Fibroblast of peridontal ligament (primary cell): ENCODE measurements around the gene NCAPD3.

ENCODE experiments used
- DNase-seq: peaks from one replicate; pipeline ENCODE4 v3.0.0-alpha.2; 2010; ENCODE audit errors: extremely low read depth

Gene NCAPD3

DNA sequence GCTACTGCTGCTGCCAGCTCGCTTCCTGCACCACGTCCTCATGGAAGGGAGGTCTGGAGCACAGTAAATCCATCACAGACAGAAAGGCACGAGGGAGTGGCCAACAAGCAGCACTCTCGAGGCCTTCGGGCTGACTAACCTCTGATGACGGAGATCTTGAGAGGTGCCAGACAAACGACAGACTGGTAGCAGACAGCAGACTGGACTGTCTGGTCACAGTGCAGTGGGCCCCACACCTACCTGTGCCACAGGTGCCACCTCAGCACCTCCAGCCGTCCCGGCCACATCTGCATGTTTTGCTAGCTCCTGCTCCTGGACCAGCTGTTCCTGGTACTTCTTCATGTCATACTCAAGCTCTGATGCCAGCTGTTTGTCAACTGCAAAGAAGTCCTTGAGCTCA, 64.1 kb downstream of the NCAPD3 start:
- no peak for DNase-seq

DNA sequence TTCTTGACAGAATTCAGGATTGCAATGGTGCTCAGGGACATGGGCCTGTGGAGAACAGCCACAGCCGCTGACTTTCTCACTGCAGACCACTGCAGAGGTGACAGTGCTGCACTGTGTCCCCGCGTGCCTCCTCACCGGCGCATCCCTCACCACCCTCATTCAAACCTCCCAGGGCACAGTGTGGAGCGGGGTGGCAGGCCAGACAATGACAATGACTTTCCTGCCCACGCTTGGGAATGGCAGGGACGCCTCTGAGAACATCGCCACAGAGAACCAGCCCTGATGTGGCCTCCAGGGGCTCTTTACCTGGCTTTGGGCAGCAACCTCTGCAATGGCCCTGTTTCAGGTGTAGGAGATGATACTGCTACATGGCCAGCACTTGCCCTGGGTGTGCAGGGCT, 65.7 kb downstream of the NCAPD3 start:
- no peak for DNase-seq

DNA sequence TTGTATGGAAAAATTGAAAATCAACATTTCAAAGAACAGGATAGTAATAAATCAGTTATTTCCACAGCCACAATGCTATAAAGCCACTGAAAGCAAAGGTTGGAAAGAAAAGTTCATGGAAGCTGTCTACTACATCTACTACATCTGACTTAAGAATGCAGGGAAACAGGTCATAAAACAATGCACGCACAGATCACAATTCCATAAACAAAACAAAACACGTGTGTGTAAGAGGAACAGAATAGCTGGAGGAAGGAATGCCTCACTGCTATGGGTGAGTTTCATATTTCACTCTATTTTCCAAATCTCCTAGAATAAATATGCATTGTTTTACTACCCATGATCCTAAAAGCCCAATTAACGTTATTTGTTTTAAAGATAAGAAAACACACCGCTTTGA, 66.3 kb downstream of the NCAPD3 start:
- DNase-seq, result peak; percentile 20

DNA sequence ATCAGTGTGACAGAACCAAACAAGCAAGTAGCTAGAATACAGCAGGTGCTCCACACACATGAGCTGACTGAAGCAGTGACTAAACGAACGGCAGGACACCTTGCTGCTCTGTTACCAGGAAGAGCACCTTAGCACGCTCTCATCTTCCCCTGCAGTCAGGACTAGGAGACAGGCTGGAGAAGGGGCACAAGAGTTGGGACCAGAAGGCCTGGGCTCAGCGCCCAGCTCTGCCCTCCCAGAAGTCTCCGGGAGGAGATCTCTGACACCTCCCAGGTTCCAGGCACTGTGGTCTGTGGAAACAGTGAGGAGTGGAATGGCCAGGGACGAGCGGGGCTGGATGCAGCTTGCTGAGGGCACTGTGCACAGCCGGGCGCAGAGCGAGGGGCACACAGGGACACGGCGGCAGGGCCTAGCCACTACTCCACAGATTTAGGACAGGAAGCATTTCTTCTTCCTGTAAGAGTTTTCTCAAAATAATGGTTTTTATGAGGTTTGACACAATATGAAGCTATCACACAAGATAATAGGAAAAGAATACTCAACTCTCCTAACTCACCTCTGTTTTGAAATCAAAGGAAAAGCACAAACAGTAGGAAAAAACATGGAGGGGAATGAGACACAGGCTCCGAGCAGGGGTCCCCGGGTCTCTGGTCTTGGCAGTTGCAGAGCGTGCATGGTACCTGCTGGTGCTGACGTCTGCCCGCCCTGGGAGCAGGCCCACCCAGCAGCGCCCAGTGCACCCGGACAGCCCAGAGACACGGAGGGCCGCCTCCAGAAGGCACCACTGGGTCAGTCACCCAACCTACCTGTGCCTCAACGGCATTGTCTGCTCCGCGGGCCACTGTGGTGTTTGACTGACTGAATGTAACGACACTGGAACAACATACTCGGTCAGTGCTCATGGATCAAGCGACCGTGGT, 67.6 kb downstream of the NCAPD3 start:
- no peak for DNase-seq

DNA sequence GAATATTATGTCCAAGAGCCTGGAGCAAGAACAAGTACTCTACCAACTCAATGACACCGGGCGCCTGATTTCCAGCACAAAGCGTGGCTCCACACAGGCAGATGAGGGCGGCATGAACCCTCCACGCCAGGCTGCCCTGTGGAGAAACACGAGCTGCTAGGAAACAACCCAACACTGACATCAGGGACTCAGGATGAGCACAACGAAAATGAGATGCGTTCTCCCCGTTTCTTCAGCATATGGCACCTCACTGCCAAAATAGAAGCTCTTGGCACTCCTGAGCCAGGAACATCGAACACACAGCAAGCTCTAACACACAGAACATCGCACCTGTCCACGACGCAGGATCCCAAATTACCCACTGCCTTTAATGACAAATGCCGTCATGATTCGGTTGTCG, 68.3 kb downstream of the NCAPD3 start:
- DNase-seq, result no peak

DNA sequence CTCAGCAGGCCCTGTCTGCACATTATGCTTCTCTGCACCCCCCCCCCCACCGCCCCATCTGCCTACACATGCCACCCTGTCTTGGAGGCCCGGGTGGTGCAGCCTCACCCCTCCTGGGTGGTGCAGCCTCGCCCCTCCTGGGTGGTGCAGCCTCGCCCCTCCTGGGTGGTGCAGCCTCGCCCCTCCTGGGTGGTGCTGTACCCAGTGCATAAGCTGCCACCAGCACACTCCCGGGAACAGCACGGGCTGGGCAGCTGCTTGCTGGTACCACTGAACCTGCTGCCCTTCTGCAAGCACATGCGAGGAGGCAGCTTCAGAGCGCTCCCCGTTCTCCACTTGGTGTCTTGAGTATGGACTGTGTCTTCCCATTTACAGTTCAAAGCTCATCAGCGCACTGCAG, 69.3 kb downstream of the NCAPD3 start:
- DNase-seq, result no peak

DNA sequence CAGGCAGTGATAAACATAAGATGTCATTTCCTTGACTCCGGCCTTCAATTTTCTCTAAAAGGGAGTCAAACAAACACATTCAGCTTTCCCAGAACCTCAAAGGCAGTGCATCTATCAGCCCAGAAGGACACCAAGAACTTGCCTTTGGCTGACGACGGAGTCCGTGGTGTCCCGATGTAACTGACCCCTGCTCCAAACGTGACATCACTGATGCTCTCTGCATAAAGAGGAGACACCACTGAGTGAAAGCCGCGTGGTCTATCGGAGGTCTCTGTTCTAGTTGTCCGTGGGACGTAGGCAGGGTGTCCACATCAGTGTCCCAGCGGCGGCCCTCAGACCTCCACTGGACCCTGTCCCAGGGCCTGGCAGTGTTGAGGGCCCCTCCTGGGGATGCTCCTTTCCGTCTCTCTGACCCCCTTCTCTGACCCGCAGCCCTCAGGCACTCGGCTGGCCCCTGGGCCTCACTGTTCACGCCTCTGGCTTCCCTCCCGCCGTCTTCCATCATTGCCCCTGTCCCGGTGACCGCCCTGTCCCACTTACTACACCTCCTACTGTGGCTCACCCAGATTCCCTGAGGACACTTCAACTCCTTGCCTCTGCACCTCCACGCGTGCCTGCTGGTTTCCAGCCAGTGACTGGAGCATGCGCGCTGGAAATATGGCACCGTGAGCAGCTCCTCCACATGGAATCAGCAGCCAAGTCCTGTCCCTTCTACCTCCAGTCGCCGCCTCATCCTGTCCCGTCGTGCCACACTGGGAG, 70.4 kb downstream of the NCAPD3 start:
- no peak for DNase-seq

DNA sequence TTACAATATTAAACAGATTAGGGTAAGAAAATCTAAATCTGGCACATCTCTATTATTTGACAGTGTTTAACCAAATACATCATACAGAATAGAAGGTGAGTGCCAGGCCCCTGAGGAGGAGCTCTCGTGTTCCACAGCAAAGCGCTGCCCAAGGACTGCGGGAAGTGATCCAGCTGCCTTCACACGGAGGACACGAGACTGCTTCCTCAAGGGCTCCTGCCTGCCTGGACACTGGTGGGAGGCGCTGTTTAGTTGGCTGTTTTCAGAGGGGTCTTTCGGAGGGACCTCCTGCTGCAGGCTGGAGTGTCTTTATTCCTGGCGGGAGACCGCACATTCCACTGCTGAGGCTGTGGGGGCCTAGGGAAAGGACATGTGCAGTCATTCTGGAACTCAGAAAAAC, 71.1 kb downstream of the NCAPD3 start:
- no peak for DNase-seq

DNA sequence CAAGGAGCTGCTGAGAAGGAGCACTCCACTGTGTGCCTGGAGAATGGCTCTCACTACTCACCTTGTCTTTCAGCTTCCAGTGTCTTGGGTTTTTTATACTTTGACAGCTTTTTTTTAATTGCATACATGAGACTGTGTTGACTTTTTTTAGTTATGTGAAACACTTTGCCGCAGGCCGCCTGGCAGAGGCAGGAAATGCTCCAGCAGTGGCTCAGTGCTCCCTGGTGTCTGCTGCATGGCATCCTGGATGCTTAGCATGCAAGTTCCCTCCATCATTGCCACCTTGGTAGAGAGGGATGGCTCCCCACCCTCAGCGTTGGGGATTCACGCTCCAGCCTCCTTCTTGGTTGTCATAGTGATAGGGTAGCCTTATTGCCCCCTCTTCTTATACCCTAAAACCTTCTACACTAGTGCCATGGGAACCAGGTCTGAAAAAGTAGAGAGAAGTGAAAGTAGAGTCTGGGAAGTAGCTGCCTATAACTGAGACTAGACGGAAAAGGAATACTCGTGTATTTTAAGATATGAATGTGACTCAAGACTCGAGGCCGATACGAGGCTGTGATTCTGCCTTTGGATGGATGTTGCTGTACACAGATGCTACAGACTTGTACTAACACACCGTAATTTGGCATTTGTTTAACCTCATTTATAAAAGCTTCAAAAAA, 72.6 kb downstream of the NCAPD3 start:
- no peak for DNase-seq

DNA sequence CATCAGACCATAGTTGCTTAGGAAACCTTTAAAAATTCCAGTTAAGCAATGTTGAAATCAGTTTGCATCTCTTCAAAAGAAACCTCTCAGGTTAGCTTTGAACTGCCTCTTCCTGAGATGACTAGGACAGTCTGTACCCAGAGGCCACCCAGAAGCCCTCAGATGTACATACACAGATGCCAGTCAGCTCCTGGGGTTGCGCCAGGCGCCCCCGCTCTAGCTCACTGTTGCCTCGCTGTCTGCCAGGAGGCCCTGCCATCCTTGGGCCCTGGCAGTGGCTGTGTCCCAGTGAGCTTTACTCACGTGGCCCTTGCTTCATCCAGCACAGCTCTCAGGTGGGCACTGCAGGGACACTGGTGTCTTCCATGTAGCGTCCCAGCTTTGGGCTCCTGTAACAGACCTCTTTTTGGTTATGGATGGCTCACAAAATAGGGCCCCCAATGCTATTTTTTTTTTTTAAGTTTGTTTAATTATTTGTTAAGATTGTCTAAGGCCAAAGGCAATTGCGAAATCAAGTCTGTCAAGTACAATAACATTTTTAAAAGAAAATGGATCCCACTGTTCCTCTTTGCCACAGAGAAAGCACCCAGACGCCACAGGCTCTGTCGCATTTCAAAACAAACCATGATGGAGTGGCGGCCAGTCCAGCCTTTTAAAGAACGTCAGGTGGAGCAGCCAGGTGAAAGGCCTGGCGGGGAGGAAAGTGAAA, 73.4 kb downstream of the NCAPD3 start:
- no peak for DNase-seq

DNA sequence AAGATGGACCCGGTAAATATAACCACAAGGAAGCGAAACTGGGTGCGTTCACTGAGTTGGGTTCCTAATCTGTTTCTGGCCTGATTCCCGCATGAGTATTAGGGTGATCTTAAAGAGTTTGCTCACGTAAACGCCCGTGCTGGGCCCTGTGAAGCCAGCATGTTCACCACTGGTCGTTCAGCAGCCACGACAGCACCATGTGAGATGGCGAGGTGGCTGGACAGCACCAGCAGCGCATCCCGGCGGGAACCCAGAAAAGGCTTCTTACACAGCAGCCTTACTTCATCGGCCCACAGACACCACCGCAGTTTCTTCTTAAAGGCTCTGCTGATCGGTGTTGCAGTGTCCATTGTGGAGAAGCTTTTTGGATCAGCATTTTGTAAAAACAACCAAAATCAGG, 74.4 kb downstream of the NCAPD3 start:
- no peak for DNase-seq

DNA sequence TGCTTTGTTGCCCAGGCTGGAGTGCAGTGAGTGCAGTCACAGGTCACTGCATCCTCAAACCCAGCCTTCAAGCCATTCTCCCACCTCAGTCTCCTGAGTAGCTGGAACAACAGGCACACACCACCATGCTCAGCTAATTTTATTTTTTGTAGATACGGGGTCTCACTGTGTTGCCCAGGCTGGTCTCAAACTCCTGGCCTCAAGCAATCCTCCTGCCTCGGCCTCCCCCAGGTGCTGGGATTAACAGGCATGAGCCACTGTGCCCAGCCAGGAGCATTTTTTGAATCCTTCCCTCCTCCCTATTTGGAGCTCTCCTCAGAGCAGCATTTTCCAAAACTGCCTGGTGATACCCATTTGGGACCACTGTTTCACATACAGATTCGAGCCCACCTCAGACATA, 77.2 kb downstream of the NCAPD3 start:
- DNase-seq, result no peak

DNA sequence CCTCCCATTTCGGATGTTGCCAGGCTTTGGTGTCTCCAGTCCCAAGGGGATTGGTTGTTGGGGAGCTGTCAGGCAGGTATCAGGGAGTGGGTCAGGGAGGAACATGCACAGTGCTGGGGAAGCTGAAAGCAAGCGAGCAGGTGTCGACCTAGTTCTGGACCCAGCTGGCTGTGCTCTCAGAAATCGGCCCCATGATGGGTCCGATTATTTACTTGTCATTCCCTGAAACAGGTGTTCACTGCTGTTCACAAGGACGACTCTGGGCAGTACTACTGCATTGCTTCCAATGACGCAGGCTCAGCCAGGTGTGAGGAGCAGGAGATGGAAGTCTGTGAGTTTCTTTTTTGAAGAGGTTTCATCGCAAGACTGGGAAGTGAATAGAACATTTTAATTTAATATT, 78.1 kb downstream of the NCAPD3 start:
- DNase-seq, result no peak

DNA sequence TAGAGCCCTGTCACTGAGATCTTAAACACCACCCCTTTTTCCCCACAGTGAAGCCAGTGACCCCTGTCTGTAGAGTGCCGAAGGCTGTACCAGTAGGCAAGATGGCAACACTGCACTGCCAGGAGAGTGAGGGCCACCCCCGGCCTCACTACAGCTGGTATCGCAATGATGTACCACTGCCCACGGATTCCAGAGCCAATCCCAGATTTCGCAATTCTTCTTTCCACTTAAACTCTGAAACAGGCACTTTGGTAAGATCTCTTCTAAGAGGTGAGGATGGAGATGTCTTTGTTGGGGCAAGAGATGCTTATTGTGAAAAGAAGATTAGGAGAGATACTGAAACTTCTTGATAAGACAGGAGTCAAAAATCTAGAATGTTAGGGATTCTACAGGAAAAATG, 79.0 kb downstream of the NCAPD3 start:
- DNase-seq, result no peak

DNA sequence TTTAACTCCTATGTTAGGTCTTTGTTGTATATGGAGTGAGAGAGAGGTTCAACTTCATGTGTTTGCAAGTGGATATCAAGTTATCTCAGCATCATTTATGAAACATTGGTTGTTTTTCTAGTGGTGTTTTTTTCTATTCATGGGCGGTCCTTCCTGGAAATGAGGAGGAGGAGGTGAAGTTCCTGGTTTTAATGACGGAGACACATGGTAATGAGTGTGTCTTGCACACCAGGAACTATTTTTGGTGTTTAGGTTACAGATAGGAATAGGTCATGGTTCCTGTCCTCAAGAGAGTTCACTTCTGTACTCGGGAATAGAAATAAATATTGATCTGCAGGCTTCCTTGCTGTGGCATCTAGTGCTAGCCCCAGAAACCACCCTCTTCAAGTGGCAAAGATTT, 80.0 kb downstream of the NCAPD3 start:
- DNase-seq, result no peak

DNA sequence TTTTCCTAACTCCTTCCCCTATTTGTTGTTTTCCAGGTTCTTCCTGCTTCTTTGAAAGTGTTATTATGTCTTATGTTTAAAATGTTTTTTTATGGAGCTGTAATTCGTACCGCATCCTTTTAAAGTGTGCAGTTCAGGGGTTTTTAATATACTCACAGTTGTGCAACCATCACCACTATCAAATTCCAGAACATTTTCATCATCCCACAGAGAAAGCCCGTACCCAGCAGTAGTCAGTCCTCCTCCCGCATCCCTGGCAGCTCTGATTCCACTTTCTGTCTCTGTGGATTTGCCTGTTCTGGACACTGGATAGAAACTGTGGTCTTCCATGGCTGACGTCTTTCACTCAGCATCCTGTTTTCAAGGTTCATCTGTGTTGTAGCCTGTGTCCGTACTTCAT, 81.2 kb downstream of the NCAPD3 start:
- peak; percentile 44 for DNase-seq

DNA sequence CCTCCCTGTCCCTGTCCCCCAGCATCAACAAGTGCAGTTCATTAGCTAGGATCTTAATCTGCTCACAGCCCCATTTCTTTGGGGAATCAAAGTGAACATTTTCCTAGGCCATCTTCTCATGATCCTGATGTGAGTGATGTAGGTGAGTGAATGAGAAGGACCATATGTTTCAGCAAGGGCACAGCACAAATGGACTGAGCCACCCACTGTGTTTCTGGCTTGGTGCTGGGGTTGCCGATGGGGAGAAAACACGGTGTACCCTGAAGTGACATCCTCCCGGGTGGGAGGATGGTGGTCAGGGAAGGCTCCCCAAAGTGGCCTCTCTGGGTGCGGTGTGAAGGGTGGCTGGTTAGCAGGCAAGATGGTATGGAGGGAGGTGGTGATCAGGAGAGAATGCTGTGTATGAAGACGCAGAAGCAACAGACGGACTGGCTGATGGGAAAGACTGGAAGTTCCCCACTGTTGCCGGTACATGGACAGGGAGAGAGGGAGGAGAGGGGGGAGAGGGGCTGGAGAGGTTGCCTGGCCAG, 82.7 kb downstream of the NCAPD3 start:
- DNase-seq, result no peak

DNA sequence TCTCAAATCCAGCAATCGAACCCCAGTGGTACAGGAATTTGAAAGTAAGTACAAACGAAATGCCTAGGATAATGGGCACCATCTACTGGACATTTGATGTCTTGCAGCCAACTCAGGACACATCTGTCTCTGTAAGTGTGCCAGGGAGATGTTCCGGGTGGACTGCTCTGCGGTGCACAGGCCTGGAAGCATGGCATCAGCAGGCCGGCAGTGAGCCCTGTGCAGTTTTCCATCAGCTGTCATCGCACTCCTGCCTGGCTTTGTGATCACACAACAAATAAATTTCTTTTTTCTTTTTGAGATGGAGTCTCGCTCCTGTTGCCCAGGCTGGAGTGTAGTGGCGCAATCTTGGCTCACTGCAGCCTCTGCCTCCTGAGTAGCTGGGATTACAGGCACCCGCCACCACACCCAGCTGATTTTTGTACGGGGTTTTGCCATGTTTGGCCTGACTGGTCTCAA, 83.9 kb downstream of the NCAPD3 start:
- peak; percentile 95 for DNase-seq

DNA sequence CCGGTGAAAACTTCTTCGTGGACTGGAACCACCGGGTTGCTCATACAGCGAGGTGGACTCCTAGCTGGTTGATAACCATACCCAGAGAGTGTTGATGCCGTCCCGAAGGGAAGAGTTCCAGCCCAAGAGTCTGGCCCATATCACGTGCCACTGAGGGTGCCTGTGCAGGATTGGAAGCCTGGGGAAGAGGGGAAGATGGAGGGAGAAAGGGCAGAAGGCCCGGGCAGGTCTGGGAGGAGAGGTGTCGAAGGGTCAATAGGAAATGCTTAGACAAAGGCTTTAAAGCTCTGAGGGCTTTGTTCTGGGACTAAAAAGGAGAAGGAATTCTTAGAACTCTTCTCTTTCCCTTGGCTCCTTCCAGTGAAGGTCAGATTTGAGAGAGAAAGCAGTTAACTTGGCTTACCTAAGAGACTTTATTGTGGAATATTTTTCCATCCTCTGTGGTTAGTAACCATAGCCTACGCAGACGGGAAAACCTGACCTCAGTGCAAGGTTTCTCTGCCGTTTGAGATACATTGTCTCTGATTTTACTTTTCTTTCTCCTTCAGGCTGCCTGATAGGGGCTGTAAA, 84.4 kb downstream of the NCAPD3 start:
- DNase-seq, result no peak

DNA sequence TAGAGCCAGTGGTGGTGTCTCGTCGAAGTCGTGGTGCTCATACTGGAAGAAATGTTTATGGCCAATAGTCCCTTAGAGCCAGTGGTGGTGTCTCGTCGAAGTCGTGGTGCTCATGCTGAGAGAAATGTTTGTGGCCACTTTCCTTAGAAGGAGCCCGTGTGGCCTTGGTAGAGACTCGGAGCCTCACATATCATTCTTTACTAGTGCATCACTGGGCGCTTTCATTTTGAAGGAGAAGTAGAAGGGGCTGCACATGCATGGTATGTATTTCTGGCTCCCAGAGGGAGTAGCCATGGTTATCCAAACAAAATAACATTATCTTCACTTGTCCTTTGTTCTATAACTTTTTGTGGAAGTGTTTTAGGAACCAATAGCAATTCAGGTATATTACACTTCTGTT, 85.4 kb downstream of the NCAPD3 start:
- DNase-seq, result no peak

DNA sequence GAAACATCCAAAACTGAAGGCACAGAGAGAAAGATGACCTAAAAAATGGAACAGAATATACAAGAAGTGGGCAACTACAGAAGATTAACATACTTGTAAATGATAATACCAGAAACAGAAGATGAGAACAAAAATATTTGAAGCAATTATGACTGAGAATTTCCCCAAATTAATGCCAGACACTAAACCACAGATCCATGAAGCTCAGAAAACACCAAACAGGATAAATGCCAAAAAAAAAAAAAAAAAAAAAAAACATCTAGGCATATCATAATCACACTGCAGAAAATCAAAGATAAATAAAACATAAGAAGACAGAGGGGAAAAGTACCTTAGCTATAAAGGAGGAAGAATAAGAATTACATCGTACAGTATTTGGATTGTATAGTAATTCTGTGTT, 89.6 kb downstream of the NCAPD3 start:
- peak; percentile 35 for DNase-seq
